ENCODE measurements around the gene OR2Z1. TPM values are rescaled to one million over a fixed set of nuclear protein-coding genes. Genes with fewer than 3 reads are reported as not detected.

Gene OR2Z1
- polyA plus RNA-seq, 1 of the 3 experiments (the other 2 are of a cell fraction): not detected

GRCh38 chr19:8702350-8702749 lies 19.1 kb upstream of the OR2Z1 start:
- H2AFZ ChIP-seq (ENCODE audit: low read depth): no peak overlapping the region
- TF ChIP-seq SIN3A (IDR thresholded peaks at IDR 0.05; ENCODE audit: borderline replicate concordance, low read depth, low read length): no peak
- TF ChIP-seq MAX (IDR thresholded peaks at IDR 0.05; ENCODE audit: low read depth): no peak
- TF ChIP-seq FOXJ3 (CRISPR knock-in tag; IDR thresholded peaks at IDR 0.05): no peak
- TF ChIP-seq SMC3 (IDR thresholded peaks at IDR 0.05; ENCODE audit: low read depth, low read length): no peak
- no peak for TF ChIP-seq RAD21 (IDR thresholded peaks at IDR 0.05; ENCODE audit: low read length)
- TF ChIP-seq ELF1 (IDR thresholded peaks at IDR 0.05): no peak
- no peak for TF ChIP-seq JUND (IDR thresholded peaks at IDR 0.05)
- no peak for TF ChIP-seq YY1 (IDR thresholded peaks at IDR 0.05; ENCODE audit: low read depth)
- no peak for TF ChIP-seq POLR2AphosphoS5 (IDR thresholded peaks at IDR 0.05; ENCODE audit: low read depth, low read length)
- no peak for TF ChIP-seq RXRA (IDR thresholded peaks at IDR 0.05; ENCODE audit: borderline replicate concordance, low read depth)
- TF ChIP-seq EP300 (IDR thresholded peaks at IDR 0.05; ENCODE audit: borderline replicate concordance in 1 of 2, low read depth in 1 of 2, low read length in 1 of 2): no peak
- no peak for TF ChIP-seq MEF2A (IDR thresholded peaks at IDR 0.05; ENCODE audit: borderline replicate concordance, low read depth)
- no peak for TF ChIP-seq ZBTB33 (IDR thresholded peaks at IDR 0.05; ENCODE audit: borderline replicate concordance, low read depth)
- TF ChIP-seq FOXM1 (IDR thresholded peaks at IDR 0.05; ENCODE audit: low read depth): no peak
- no peak for TF ChIP-seq TAF1 (IDR thresholded peaks at IDR 0.05; ENCODE audit: borderline replicate concordance, low read depth, low read length)
- no peak for TF ChIP-seq CTCF (IDR thresholded peaks at IDR 0.05)
- no peak for TF ChIP-seq CHD2 (IDR thresholded peaks at IDR 0.05; ENCODE audit: low read length, partially characterized antibody)
- no peak for TF ChIP-seq TCF12 (IDR thresholded peaks at IDR 0.05)
- TF ChIP-seq PBX3 (IDR thresholded peaks at IDR 0.05): no peak
- H4K20me1 ChIP-seq (ENCODE audit: insufficient read depth): no peaks in the 10 kb centered on the region
- CTCF ChIA-PET: no interaction called here
- no peaks in the 10 kb centered on the region for H3K4me1 ChIP-seq (ENCODE audit: control insufficient read depth in 1 of 2, insufficient read depth in 2 of 2, low read depth in 1 of 2, low read length in 1 of 2)
- H3K9me2 ChIP-seq: no peaks in the 10 kb centered on the region
- H3K27ac ChIP-seq (ENCODE audit: low read depth in 2 of 2, low read length in 1 of 2): no peak overlapping the region
- H3K4me2 ChIP-seq: no peak overlapping the region
- no peak for DNase-seq
- H3F3A ChIP-seq (replicated peaks; ENCODE audit: insufficient read depth): no peaks in the 10 kb centered on the region
- POLR2A ChIA-PET: no interaction called here
- H3K9me3 ChIP-seq: no peaks in the 10 kb centered on the region
- WGBS (ENCODE audit: low lambda C conversion rate): 7% methylated on average over 5 of the region's 5 CpGs
- H3K36me3 ChIP-seq (replicated peaks in 1 of 2; ENCODE audit: control insufficient read depth in 1 of 2, insufficient read depth in 2 of 2, low read length in 1 of 2): no peaks in the 10 kb centered on the region
- no peak overlapping the region for H3K9ac ChIP-seq
- no peaks in the 10 kb centered on the region for H3K79me2 ChIP-seq (ENCODE audit: insufficient read depth)
- peaks cover 25% of the 10 kb centered on the region; the same call in 1 of the 2 replicates for H3K27me3 ChIP-seq (ENCODE audit: insufficient read depth)
- no peak overlapping the region for H3K4me3 ChIP-seq (ENCODE audit: low read depth in 2 of 2, low read length in 1 of 2)

Data from SK-N-SH (cell line).